Dedifferentiated amniotic fluid mesenchymal stem cell (primary cell): ENCODE data around the gene PXDC1.

ENCODE experiments used
- DNase-seq: peaks from one replicate; pipeline ENCODE4 v3.0.0-alpha.2; 2016; ENCODE audit errors: extremely low spot score

PXDC1 gene

GRCh38 chr6:3751077-3751729 is at the start of gene PXDC1:
Gene PXDC1, minus strand, starts transcription at chr6:3751713. Its CDS starts 182 bp downstream, at chr6:3751531.
- no peak for DNase-seq

- no peak for DNase-seq
Observed at GRCh38 chr6:3800850-3801591, 49.5 kb upstream of the PXDC1 start.

- DNase-seq = no peak
Observed at GRCh38 chr6:3799719-3800118, 48.2 kb upstream of the PXDC1 start.

- peak; percentile 32 for DNase-seq
Observed at GRCh38 chr6:3798055-3798919, 46.8 kb upstream of the PXDC1 start.

- DNase-seq = peak; percentile 86
Observed at GRCh38 chr6:3797231-3798054, 45.9 kb upstream of the PXDC1 start.

GRCh38 chr6:3796719-3797041 is 45.2 kb upstream of the PXDC1 start:
- DNase-seq = no peak

GRCh38 chr6:3795836-3796718 is 44.6 kb upstream of the PXDC1 start:
- no peak for DNase-seq

- no peak for DNase-seq
Observed at GRCh38 chr6:3794092-3794491, 42.6 kb upstream of the PXDC1 start.

GRCh38 chr6:3793545-3793944 is 42.0 kb upstream of the PXDC1 start:
- DNase-seq = no peak

- no peak for DNase-seq
Observed at GRCh38 chr6:3791526-3792203, 40.2 kb upstream of the PXDC1 start.

- DNase-seq = no peak
Observed at GRCh38 chr6:3789896-3790558, 38.5 kb upstream of the PXDC1 start.

- DNase-seq = no peak
Observed at GRCh38 chr6:3789018-3789895, 37.7 kb upstream of the PXDC1 start.

- no peak for DNase-seq
Observed at GRCh38 chr6:3788408-3789017, 37.0 kb upstream of the PXDC1 start.

- no peak for DNase-seq
Observed at GRCh38 chr6:3786141-3786540, 34.6 kb upstream of the PXDC1 start.

GRCh38 chr6:3785745-3786098 is 34.2 kb upstream of the PXDC1 start:
- no peak for DNase-seq

GRCh38 chr6:3784885-3785744 is 33.6 kb upstream of the PXDC1 start:
- no peak for DNase-seq

- DNase-seq = no peak
Observed at GRCh38 chr6:3784423-3784822, 32.9 kb upstream of the PXDC1 start.
